Endothelial cell of umbilical vein (primary cell): ENCODE measurements around the gene ACP4.

Experiments
- EZH2 ChIP-seq: IDR thresholded peaks from 2 replicates; pipeline ENCODE4 v1.6.1; 2012; ENCODE audit warnings: borderline replicate concordance, low read depth, mild to moderate bottlenecking, moderate library complexity, low read length, inconsistent platforms; ENCODE audit not compliant: severe bottlenecking
- FOS ChIP-seq: IDR thresholded peaks from 2 replicates; pipeline ENCODE4 v1.6.1; 2011; ENCODE audit warnings: mild to moderate bottlenecking, low read length, moderate library complexity, borderline replicate concordance; ENCODE audit not compliant: insufficient read depth
- GATA2 ChIP-seq: IDR thresholded peaks from 2 replicates; pipeline ENCODE4 v1.7.0; 2011; ENCODE audit warnings: low read depth, mild to moderate bottlenecking, moderate library complexity, mixed read lengths, low read length; ENCODE audit not compliant: insufficient read length, insufficient read depth
- MAX ChIP-seq: IDR thresholded peaks from 2 replicates; pipeline ENCODE4 v1.6.1; 2011; ENCODE audit not compliant: insufficient read depth, insufficient read length
- MYC ChIP-seq: IDR thresholded peaks from one replicate; pipeline ENCODE4 v1.6.1; 2011; ENCODE audit warnings: mild to moderate bottlenecking, low read depth, low read length
- POLR2A ChIP-seq: IDR thresholded peaks from 2 replicates; pipeline ENCODE4 v1.6.1; 2012; ENCODE audit warnings: low read depth, mild to moderate bottlenecking, control low read depth, low read length
- POLR2AphosphoS5 ChIP-seq: IDR thresholded peaks from 2 replicates; pipeline ENCODE4 v1.6.1; 2012; ENCODE audit warnings: low read depth, mild to moderate bottlenecking, control low read depth, low read length, moderate library complexity; ENCODE audit not compliant: insufficient read depth
- TF ChIP-seq, protein P1 (sequence below), 2 donors: IDR thresholded peaks; 1 replicate in 1 of 2; 2 replicates in 1 of 2; pipeline ENCODE4 v1.5.1; 2011; ENCODE audit warnings: low read length in 2 of 2, mild to moderate bottlenecking in 2 of 2, moderate library complexity in 2 of 2, control low read depth in 1 of 2, inconsistent platforms in 1 of 2, low read depth in 1 of 2; ENCODE audit not compliant: insufficient read depth in 1 of 2; ENCODE audit errors: extremely low read depth in 1 of 2

GRCh38 chr19:50749490-50749889, 40.7 kb upstream of the ACP4 start:
- TF ChIP-seq EZH2 (no peak), POLR2A (no peak), POLR2AphosphoS5 (no peak), MAX (no peak), FOS (no peak), GATA2 (no peak), MYC (no peak)
- TF ChIP-seq, protein P1, sequence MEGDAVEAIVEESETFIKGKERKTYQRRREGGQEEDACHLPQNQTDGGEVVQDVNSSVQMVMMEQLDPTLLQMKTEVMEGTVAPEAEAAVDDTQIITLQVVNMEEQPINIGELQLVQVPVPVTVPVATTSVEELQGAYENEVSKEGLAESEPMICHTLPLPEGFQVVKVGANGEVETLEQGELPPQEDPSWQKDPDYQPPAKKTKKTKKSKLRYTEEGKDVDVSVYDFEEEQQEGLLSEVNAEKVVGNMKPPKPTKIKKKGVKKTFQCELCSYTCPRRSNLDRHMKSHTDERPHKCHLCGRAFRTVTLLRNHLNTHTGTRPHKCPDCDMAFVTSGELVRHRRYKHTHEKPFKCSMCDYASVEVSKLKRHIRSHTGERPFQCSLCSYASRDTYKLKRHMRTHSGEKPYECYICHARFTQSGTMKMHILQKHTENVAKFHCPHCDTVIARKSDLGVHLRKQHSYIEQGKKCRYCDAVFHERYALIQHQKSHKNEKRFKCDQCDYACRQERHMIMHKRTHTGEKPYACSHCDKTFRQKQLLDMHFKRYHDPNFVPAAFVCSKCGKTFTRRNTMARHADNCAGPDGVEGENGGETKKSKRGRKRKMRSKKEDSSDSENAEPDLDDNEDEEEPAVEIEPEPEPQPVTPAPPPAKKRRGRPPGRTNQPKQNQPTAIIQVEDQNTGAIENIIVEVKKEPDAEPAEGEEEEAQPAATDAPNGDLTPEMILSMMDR (IDR thresholded peaks at IDR 0.05; ENCODE audit: extremely low read depth in 1 of 2, insufficient read depth in 1 of 2, low read depth in 1 of 2, low read length in 2 of 2), result no peak
